Caco-2 (cell line): ENCODE results near the gene SH2D4B. TPM values are rescaled to one million over a fixed set of nuclear protein-coding genes. Genes with fewer than 3 reads are reported as not detected.

Source experiments
- BruUV-seq: library from RNA; stranded (reverse); fragments of 400-500 nt; replicated peaks from 2 replicates; lab custom pipeline; 2021; lab: Mats Ljungman, UMichigan
- CTCF ChIA-PET: fragments of 300-600 bp; sonication (Branson Sonifier 250); formaldehyde crosslinking; loops from one replicate; lab custom pipeline; 2022; ENCODE audit warnings: antibody characterized with exemption; lab: Charles Lee
- POLR2A ChIA-PET: fragments of 300-600 bp; sonication (Branson Sonifier 250); formaldehyde crosslinking; loops from one replicate; lab custom pipeline; 2022; ENCODE audit warnings: antibody characterized with exemption; lab: Charles Lee
- DNase-seq, 2 experiments: peaks; one replicate each; pipeline versions ENCODE4 v3.0.0 to v3.0.0-alpha.2; 2020 to 2022
- H3K27me3 ChIP-seq: replicated peaks from 2 replicates; pipeline ENCODE4 v1.6.0; 2011; ENCODE audit warnings: low read length; ENCODE audit not compliant: control insufficient read depth, insufficient read depth
- H3K36me3 ChIP-seq: 2 replicates; pipeline ENCODE4 v1.5.1; 2011; ENCODE audit warnings: low read length; ENCODE audit not compliant: control insufficient read depth, insufficient read depth
- H3K4me1 ChIP-seq: fragments of 250-450 bp; sonication (Bioruptor Pico); 2 replicates; pipeline ENCODE4 v1.5.1; 2020; ENCODE audit warnings: mild to moderate bottlenecking
- H3K4me3 ChIP-seq: 2 replicates; pipeline ENCODE4 v1.5.1; 2011; ENCODE audit warnings: low read depth, mild to moderate bottlenecking, control low read depth, low read length
- H3K9me3 ChIP-seq: fragments of 250-450 bp; sonication (Bioruptor Pico); 2 replicates; pipeline ENCODE4 v1.5.1; 2020; ENCODE audit warnings: mild to moderate bottlenecking, moderate library complexity
- H3K27ac Mint-ChIP-seq: one replicate; pipeline ENCODE4 v1.8.0; 2022; ENCODE audit warnings: mixed read lengths; ENCODE audit not compliant: unreplicated experiment
- H3K27me3 Mint-ChIP-seq: one replicate; pipeline ENCODE4 v1.8.0; 2022; ENCODE audit warnings: mixed read lengths; ENCODE audit not compliant: insufficient read depth, unreplicated experiment
- H3K36me3 Mint-ChIP-seq: one replicate; pipeline ENCODE4 v1.8.0; 2022; ENCODE audit warnings: mild to moderate bottlenecking, mixed read lengths; ENCODE audit not compliant: insufficient read depth, unreplicated experiment
- H3K4me1 Mint-ChIP-seq: one replicate; pipeline ENCODE4 v1.8.0; 2022; ENCODE audit warnings: low read depth, mixed read lengths; ENCODE audit not compliant: unreplicated experiment
- H3K4me3 Mint-ChIP-seq: one replicate; pipeline ENCODE4 v1.8.0; 2022; ENCODE audit warnings: mild to moderate bottlenecking, moderate library complexity, mixed read lengths; ENCODE audit not compliant: unreplicated experiment
- H3K9me3 Mint-ChIP-seq: one replicate; pipeline ENCODE4 v1.8.0; 2022; ENCODE audit warnings: mixed read lengths; ENCODE audit not compliant: unreplicated experiment
- intact Hi-C: fragments of 100-400 bp; cut with micrococcal nuclease; formaldehyde crosslinking; loops from one replicate; pipeline ENCODE4 v1.10.0; 2022; ENCODE audit not compliant: unreplicated experiment
- total RNA-seq: library from RNA; stranded (reverse); gene quantifications from 2 replicates; pipeline ENCODE4 v1.2.3, GENCODE V29; 2022
- TF ChIP-seq, protein P1 (sequence below), 2 experiments: fragments of 200-600 bp in 1 of 2; IDR thresholded peaks; 1 replicate in 1 of 2; 2 replicates in 1 of 2; pipeline versions ENCODE4 v1.5.1 to v1.8.0; 2011 to 2022; ENCODE audit warnings: antibody characterized with exemption in 1 of 2, control low read depth in 1 of 2, inconsistent platforms in 1 of 2, low read depth in 1 of 2, low read length in 1 of 2, mild to moderate bottlenecking in 1 of 2, moderate library complexity in 1 of 2; ENCODE audit not compliant: insufficient read depth in 1 of 2, severe bottlenecking in 1 of 2, unreplicated experiment in 1 of 2

Gene SH2D4B
- total RNA-seq, 1 experiment from 2014 or later = 0.23 TPM

DNA sequence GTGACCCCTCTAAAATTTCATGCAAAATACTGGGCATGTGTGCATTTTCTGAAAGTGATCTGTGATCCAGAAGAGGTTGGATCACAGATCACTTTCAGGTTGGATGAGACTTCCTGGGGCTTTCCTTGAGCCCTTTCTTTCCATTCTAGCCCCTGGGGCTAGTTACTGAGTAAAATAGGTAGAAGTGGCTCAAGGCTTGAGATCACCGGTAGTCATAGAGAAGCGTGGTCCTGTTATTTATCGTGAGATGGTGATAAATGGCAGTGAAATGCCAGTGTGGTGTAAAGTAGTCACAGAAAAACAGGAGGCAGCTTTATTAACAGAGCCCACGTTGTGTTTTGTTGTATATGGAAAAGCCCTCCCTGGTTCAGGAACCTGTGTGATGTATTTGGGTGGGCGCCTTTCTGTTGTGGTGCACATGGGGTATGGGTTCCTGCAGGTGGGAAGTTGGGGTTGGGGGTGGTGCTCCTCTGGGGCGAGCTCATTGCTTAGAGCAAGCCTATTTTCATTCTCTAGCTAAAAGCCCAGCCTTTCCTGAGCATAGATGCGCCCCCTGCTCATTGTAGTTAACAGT is 34.0 kb upstream of the SH2D4B start:
- POLR2A ChIA-PET = interaction anchor here (0.8 to 3.5 kb wide), 5 partner anchors 43 to 96 kb away, joined by 3 to 13 read pairs (median 6); partner anchors contain the start of gene PRXL2A
- Mint-ChIP-seq H3K36me3 (peaks cover 93% of the 10 kb centered on the region), H3K27ac (peak overlapping the region; percentile 87), H3K27me3 (no peaks in the 10 kb centered on the region), H3K4me3 (peak overlapping the region; percentile 66), H3K4me1 (peaks cover 76% of the 10 kb centered on the region), H3K9me3 (no peaks in the 10 kb centered on the region)
- Histone ChIP-seq H3K4me3 (no peak overlapping the region), H3K27me3 (no peaks in the 10 kb centered on the region), H3K4me1 (peaks cover 96% of the 10 kb centered on the region), H3K36me3 (peaks cover 5% of the 10 kb centered on the region), H3K9me3 (no peaks in the 10 kb centered on the region)
- TF ChIP-seq, protein P1, sequence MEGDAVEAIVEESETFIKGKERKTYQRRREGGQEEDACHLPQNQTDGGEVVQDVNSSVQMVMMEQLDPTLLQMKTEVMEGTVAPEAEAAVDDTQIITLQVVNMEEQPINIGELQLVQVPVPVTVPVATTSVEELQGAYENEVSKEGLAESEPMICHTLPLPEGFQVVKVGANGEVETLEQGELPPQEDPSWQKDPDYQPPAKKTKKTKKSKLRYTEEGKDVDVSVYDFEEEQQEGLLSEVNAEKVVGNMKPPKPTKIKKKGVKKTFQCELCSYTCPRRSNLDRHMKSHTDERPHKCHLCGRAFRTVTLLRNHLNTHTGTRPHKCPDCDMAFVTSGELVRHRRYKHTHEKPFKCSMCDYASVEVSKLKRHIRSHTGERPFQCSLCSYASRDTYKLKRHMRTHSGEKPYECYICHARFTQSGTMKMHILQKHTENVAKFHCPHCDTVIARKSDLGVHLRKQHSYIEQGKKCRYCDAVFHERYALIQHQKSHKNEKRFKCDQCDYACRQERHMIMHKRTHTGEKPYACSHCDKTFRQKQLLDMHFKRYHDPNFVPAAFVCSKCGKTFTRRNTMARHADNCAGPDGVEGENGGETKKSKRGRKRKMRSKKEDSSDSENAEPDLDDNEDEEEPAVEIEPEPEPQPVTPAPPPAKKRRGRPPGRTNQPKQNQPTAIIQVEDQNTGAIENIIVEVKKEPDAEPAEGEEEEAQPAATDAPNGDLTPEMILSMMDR (IDR thresholded peaks at IDR 0.05; ENCODE audit: insufficient read depth in 1 of 2, low read depth in 1 of 2, low read length in 1 of 2, severe bottlenecking in 1 of 2, unreplicated experiment in 1 of 2) = no peak
- no peak for DNase-seq
- intact Hi-C loops = loop anchor here (1.0 kb wide), 1 partner anchor 24 kb away; no protein-coding TSS in a partner anchor
- BruUV-seq = no TSS peak
- CTCF ChIA-PET = interaction anchor here (0.9 to 3.3 kb wide), 2 partner anchors 44 to 59 kb away, joined by 4 to 55 read pairs; no protein-coding TSS in a partner anchor

DNA sequence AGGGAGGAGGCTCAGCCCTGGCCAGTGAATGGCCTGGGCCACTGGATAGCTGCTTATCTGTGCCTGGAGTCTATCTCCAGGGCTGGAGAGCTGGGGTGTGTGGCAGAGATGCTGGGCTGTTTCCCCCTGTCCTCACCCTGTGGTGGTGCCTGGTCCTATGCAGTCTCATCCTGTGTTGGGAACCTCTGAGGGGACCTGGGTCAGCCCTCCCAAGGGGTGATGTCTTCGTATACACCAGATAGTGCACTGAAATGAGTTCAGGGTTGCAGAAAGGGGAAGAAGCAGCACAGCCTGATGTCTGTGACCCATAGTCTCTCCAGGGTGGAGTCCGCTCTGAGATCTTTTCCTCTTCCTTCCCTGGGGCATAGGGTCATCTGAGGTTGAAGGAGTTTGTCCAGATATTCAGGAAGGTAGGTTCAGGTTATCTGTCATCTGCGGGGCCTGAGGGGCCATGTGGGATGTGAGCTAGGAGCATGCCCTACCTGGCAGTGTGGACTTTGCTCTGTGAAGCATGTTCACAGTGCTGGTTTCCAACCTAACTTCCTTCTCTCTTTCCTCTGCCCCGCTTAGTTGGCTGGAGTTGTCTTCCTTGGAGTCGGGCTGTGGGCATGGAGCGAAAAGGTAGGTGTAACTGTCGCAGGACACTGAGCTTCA is 33.4 kb upstream of the SH2D4B start:
- Histone ChIP-seq H3K4me3 (no peak overlapping the region; the same call in 1 of the 2 replicates), H3K27me3 (no peaks in the 10 kb centered on the region), H3K36me3 (peaks cover 7% of the 10 kb centered on the region), H3K4me1 (peaks cover 96% of the 10 kb centered on the region), H3K9me3 (no peaks in the 10 kb centered on the region)
- Mint-ChIP-seq H3K27me3 (no peaks in the 10 kb centered on the region), H3K9me3 (no peaks in the 10 kb centered on the region), H3K36me3 (peaks cover 93% of the 10 kb centered on the region), H3K4me1 (peaks cover 73% of the 10 kb centered on the region), H3K4me3 (peak overlapping the region; percentile 66), H3K27ac (peak overlapping the region; percentile 87)
- POLR2A ChIA-PET = interaction anchor here (0.8 to 3.5 kb wide), 6 partner anchors 11 to 96 kb away, joined by 3 to 13 read pairs (median 6); partner anchors contain the start of gene PRXL2A
- DNase-seq = peak; percentile 73 to 90
- BruUV-seq = no TSS peak
- TF ChIP-seq, protein P1 (IDR thresholded peaks at IDR 0.05; ENCODE audit: insufficient read depth in 1 of 2, low read depth in 1 of 2, low read length in 1 of 2, severe bottlenecking in 1 of 2, unreplicated experiment in 1 of 2) = no peak
- CTCF ChIA-PET = interaction anchor here (0.9 to 3.3 kb wide), 9 partner anchors 30 to 247 kb away, joined by 4 to 55 read pairs (median 9); no protein-coding TSS in a partner anchor
- intact Hi-C loops = loop anchor here (1.0 kb wide), 1 partner anchor 25 kb away; no protein-coding TSS in a partner anchor

DNA sequence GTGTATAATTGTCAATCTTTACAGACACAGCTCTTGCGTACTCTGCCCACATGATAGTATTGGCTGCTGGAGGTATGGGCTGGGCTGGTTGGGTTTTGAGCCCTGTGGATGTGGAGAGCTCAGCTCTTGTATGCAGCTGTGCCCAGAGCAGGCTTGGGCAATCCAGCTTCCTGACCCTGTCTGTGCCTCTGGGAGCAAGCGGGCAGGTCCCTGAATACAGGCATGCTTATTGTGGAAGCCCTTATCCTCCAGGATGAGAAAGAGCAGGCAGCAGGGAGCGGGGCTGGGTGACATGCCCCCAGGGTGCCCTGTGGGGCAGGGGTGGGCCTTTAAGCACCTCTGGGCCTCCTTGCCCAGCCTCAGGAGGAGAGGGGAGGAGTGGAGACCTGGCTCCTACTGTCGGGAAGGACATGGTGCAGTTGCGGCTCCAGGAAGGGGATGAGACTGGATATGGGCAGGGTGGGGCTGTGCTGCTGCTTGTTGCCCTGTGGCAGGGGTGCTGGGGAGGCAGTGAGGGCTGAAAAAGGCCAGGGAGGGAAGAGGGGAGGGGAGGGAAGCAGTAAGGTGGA is 32.7 kb upstream of the SH2D4B start:
- Histone ChIP-seq H3K27me3 (no peaks in the 10 kb centered on the region), H3K9me3 (no peaks in the 10 kb centered on the region), H3K36me3 (peaks cover 5% of the 10 kb centered on the region), H3K4me1 (peaks cover 96% of the 10 kb centered on the region), H3K4me3 (peak overlapping the region; percentile 9)
- H3K27ac Mint-ChIP-seq = peak overlapping the region; percentile 87
- ChIA-PET CTCF (interaction anchor here (0.6 to 3.3 kb wide), 17 partner anchors 12 to 248 kb away, joined by 3 to 60 read pairs (median 8); partner anchors contain the start of gene PRXL2A), POLR2A (interaction anchor here (0.8 to 3.5 kb wide), 8 partner anchors 11 to 97 kb away, joined by 3 to 13 read pairs (median 6); partner anchors contain the start of gene PRXL2A)
- BruUV-seq = no TSS peak
- peaks cover 73% of the 10 kb centered on the region for H3K4me1 Mint-ChIP-seq
- H3K36me3 Mint-ChIP-seq = peaks cover 93% of the 10 kb centered on the region
- no peaks in the 10 kb centered on the region for H3K9me3 Mint-ChIP-seq
- TF ChIP-seq, protein P1 (IDR thresholded peaks at IDR 0.05; ENCODE audit: insufficient read depth in 1 of 2, low read depth in 1 of 2, low read length in 1 of 2, severe bottlenecking in 1 of 2, unreplicated experiment in 1 of 2) = no peak
- no peaks in the 10 kb centered on the region for H3K27me3 Mint-ChIP-seq
- intact Hi-C loops = loop anchor here (1.0 kb wide), 3 partner anchors 26 to 122 kb away; no protein-coding TSS in a partner anchor
- peak in 1 of 2 experiments; percentile 57 for DNase-seq
- peak overlapping the region; percentile 66 for H3K4me3 Mint-ChIP-seq
